ENCODE data around the gene SYNGR4.

DNA sequence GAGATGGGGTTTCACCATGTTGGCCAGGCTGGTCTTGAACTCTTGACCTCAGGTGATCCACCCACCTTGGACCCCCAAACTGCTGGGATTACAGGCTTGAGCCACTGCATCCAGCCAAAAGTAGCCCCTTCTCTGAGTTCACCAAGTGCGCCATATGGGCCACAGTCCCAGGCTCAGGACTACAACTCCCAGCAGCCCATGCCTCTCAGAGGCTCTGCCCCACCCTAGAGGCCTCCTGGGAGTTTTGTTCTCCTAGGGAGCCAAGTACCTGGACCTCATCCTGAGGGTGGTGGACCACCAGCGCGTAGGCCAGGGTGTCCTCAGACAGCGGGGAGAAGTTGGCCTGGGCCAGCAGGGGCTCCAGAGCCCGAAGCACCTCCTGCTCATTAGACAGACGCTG lies 19.3 kb upstream of the SYNGR4 start:
- TF ChIP-seq CTCF (IDR thresholded peaks at IDR 0.05) (no peak), POLR2A (IDR thresholded peaks at IDR 0.05) (no peak)

Data from Peyer's patch (tissue), 4 donors.